HCT116 (cell line): ENCODE data around the gene RBX1. TPM values are rescaled to one million over a fixed set of nuclear protein-coding genes. Genes with fewer than 3 reads are reported as not detected.

Source experiments
- ATAC-seq: fragments of 200-7000 bp; cut with Tn5 transposase; 2 replicates; pipeline ENCODE4 v1.9.1; 2020; ENCODE audit warnings: mild to moderate bottlenecking, moderate library complexity
- BruUV-seq: library from RNA; stranded (reverse); fragments of 400-500 nt; replicated peaks from 2 replicates; lab custom pipeline; 2021; lab: Mats Ljungman, UMichigan
- CTCF ChIA-PET: fragments of 300-600 bp; sonication (Branson Sonifier 250); formaldehyde crosslinking; loops from one replicate; lab custom pipeline; 2021; ENCODE audit warnings: antibody characterized with exemption; lab: Charles Lee
- POLR2A ChIA-PET: fragments of 300-600, 350-600 bp; sonication (Branson Sonifier 250); formaldehyde crosslinking; loops from one replicate; lab custom pipeline; 2021; ENCODE audit warnings: antibody characterized with exemption; lab: Charles Lee
- RAD21 ChIA-PET, 2 experiments: fragments of 300-600 bp; sonication (Branson Sonifier 250); formaldehyde crosslinking; loops; one replicate each; lab custom pipeline; 2023; ENCODE audit warnings: low total read pairs in 2 of 2; ENCODE audit not compliant: uncharacterized antibody in 2 of 2, unreplicated experiment in 2 of 2, low non-redundant PET in 1 of 2; lab: Charles Lee
- DNase-seq: peaks from one replicate; pipeline ENCODE4 v3.0.0-alpha.2; 2010; ENCODE audit warnings: low read depth, low spot score
- H2AFZ ChIP-seq: fragments of 200-600 bp; shearing (Covaris generic), sonication (generic); 2 replicates; pipeline ENCODE4 v1.6.1; 2017; ENCODE audit warnings: low read depth, mixed run types, mixed read lengths, antibody characterized with exemption, low read length; ENCODE audit not compliant: poor library complexity, severe bottlenecking
- H3K27ac ChIP-seq: 2 replicates; pipeline ENCODE4 v1.5.1; 2012; ENCODE audit warnings: low read depth, low read length
- H3K27me3 ChIP-seq: fragments of 200-600 bp; sonication (generic); 2 replicates; pipeline ENCODE4 v1.6.1; 2016; ENCODE audit warnings: mixed run types, low read length, mixed read lengths; ENCODE audit not compliant: insufficient read depth
- H3K36me3 ChIP-seq, 2 experiments: fragments of 200-500 bp in 1 of 2; fragments of 200-600 bp in 1 of 2; sonication (Bioruptor generic) in 1 of 2; sonication (generic) in 1 of 2; 2 replicates each; pipeline versions ENCODE4 v1.5.1 to v1.6.1; 2014 to 2016; ENCODE audit warnings: low read length in 2 of 2, inconsistent platforms in 1 of 2, mixed read lengths in 1 of 2, mixed run types in 1 of 2; ENCODE audit not compliant: insufficient read depth in 2 of 2, control insufficient read depth in 1 of 2
- H3K4me1 ChIP-seq, 2 experiments: fragments of 200-600 bp in 1 of 2; sonication (generic) in 1 of 2; 2 replicates each; pipeline versions ENCODE4 v1.5.1 to v1.6.1; 2012 to 2017; ENCODE audit warnings: low read length in 2 of 2, inconsistent platforms in 1 of 2, mild to moderate bottlenecking in 1 of 2, mixed read lengths in 1 of 2, mixed run types in 1 of 2, moderate library complexity in 1 of 2; ENCODE audit not compliant: insufficient read depth in 2 of 2, control insufficient read depth in 1 of 2
- H3K4me2 ChIP-seq: fragments of 200-600 bp; sonication (generic); 2 replicates; pipeline ENCODE4 v1.6.1; 2017; ENCODE audit warnings: mixed run types, low read length, mixed read lengths
- H3K4me3 ChIP-seq, 2 experiments: fragments of 200-600 bp in 1 of 2; sonication (generic) in 1 of 2; replicated peaks in 1 of 2; 2 replicates each; pipeline ENCODE4 v1.5.1; 2011 to 2016; ENCODE audit warnings: low read length in 2 of 2, control low read depth in 1 of 2, low read depth in 1 of 2, mild to moderate bottlenecking in 1 of 2, mixed read lengths in 1 of 2, mixed run types in 1 of 2
- H3K79me2 ChIP-seq: fragments of 200-600 bp; sonication (generic); 2 replicates; pipeline ENCODE4 v1.6.1; 2017; ENCODE audit warnings: mild to moderate bottlenecking, mixed run types, low read length, moderate library complexity, mixed read lengths; ENCODE audit not compliant: insufficient read depth
- H3K9ac ChIP-seq: fragments of 200-600 bp; sonication (generic); 2 replicates; pipeline ENCODE4 v1.6.1; 2016; ENCODE audit warnings: low read length, mixed read lengths
- H3K9me2 ChIP-seq: fragments of 200-600 bp; sonication (generic), shearing (Covaris generic); 2 replicates; pipeline ENCODE4 v1.6.1; 2017; ENCODE audit warnings: mixed run types, mild to moderate bottlenecking, moderate library complexity; ENCODE audit not compliant: insufficient read depth
- H3K9me3 ChIP-seq, 2 experiments: fragments of 200-500 bp in 1 of 2; fragments of 200-600 bp in 1 of 2; sonication (Bioruptor generic) in 1 of 2; sonication (generic) in 1 of 2; 2 replicates each; pipeline ENCODE4 v1.6.1; 2014 to 2017; ENCODE audit warnings: low read length in 2 of 2, mixed read lengths in 2 of 2, inconsistent platforms in 1 of 2, low read depth in 1 of 2, mild to moderate bottlenecking in 1 of 2, mixed run types in 1 of 2, moderate library complexity in 1 of 2; ENCODE audit not compliant: control insufficient read depth in 1 of 2, insufficient read depth in 1 of 2
- H4K20me1 ChIP-seq: fragments of 200-600 bp; sonication (generic), shearing (Covaris generic); 2 replicates; pipeline ENCODE4 v1.6.1; 2017; ENCODE audit warnings: mixed run types, mild to moderate bottlenecking, moderate library complexity; ENCODE audit not compliant: insufficient read depth
- CEBPB ChIP-seq: IDR thresholded peaks from 2 replicates; pipeline ENCODE4 v1.6.1; 2012; ENCODE audit warnings: low read depth
- EZH2 ChIP-seq: fragments of 200-600 bp; sonication (generic); IDR thresholded peaks from 2 replicates; pipeline ENCODE4 v1.6.1; 2017; ENCODE audit warnings: antibody characterized with exemption, mixed run types
- FOSL1 ChIP-seq: IDR thresholded peaks from 2 replicates; pipeline ENCODE4 v1.6.1; 2012; ENCODE audit warnings: low read depth
- RAD21 ChIP-seq: IDR thresholded peaks from 2 replicates; pipeline ENCODE4 v1.6.1; 2012; ENCODE audit warnings: low read depth, mild to moderate bottlenecking
- SRF ChIP-seq: IDR thresholded peaks from 2 replicates; pipeline ENCODE4 v1.6.1; 2012; ENCODE audit warnings: low read depth
- YY1 ChIP-seq: IDR thresholded peaks from 2 replicates; pipeline ENCODE4 v1.6.1; 2011; ENCODE audit warnings: low read length, low read depth, moderate library complexity, mild to moderate bottlenecking; ENCODE audit not compliant: insufficient replicate concordance; ENCODE audit errors: extremely low read depth
- ZNF274 ChIP-seq: fragments of 200-500 bp; sonication (Bioruptor generic); IDR thresholded peaks from 2 replicates; pipeline ENCODE4 v1.6.1; 2014; ENCODE audit warnings: mild to moderate bottlenecking, low read depth, low read length, inconsistent platforms
- intact Hi-C: fragments of 100-400 bp; cut with micrococcal nuclease; formaldehyde crosslinking; loops from 2 replicates; pipeline ENCODE4 v1.10.0; 2022
- total RNA-seq: library from RNA; stranded (reverse); gene quantifications from one replicate; pipeline ENCODE4 v1.2.1, GENCODE V29; 2021; ENCODE audit not compliant: unreplicated experiment
- TF ChIP-seq, protein P1 (sequence below), 3 experiments: fragments of 200-600 bp in 1 of 3; sonication (generic) in 1 of 3; IDR thresholded peaks in 2 of 3; conservative IDR thresholded peaks in 1 of 3; 2 replicates each; pipeline ENCODE4 v1.5.1; 2012 to 2017; ENCODE audit warnings: low read depth in 2 of 3, low read length in 2 of 3, antibody characterized with exemption in 1 of 3, borderline replicate concordance in 1 of 3, control low read depth in 1 of 3, mild to moderate bottlenecking in 1 of 3, mixed read lengths in 1 of 3, mixed run types in 1 of 3, moderate library complexity in 1 of 3; ENCODE audit not compliant: insufficient read depth in 1 of 3
- TF ChIP-seq, protein P2 (sequence below): IDR thresholded peaks from 2 replicates; pipeline ENCODE4 v1.6.1; 2012
- TF ChIP-seq, protein P3 (sequence below): IDR thresholded peaks from 2 replicates; pipeline ENCODE4 v1.6.1; 2012; ENCODE audit warnings: low read depth

Gene RBX1
- total RNA-seq, 1 experiment from 2014 or later: 51.2 TPM

DNA sequence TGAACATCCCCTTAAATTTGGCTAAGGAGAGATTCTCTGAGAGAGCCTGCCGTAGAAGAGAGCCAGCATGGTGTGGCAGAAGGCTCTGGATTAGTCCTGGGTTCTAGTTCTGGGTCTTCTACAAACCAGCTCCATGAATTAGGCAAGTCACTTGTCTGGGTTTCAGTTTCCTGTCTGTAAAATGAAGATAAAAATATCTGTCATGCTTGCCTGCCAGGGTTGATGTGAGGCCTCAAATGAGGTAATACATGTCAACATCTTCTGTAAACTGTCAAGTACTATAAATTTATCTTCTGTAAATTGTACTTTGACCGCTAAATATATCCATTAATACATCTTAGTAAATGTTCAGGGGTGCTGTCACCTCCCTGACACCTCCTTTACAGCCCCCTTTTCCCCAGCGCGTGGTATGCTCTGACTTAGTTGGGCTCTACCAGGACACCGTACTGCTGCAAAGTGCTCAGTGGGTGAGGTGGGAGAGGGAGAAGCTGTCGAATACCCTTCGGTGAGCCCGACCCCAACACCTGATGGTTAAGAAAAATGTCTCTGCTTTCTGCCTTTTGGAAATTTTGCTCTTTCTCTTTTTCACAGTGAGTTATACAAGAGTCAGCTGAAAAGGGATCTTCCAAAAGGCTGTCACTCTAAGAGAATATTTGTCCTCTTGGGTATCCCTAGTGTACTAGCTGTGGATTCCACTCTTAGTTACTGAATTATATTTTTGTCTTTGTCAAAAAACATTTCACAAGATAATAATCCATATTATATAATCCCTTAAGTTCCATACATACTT lies 15.0 kb downstream of the RBX1 start:
- Histone ChIP-seq H3K36me3 (peaks cover 36 to 45% of the 10 kb centered on the region in 2 experiments), H3K9me2 (no peaks in the 10 kb centered on the region), H4K20me1 (no peaks in the 10 kb centered on the region), H3K9me3 (no peaks in the 10 kb centered on the region), H3K4me3 (no peak overlapping the region), H3K4me1 (no peaks in the 10 kb centered on the region), H2AFZ (no peak overlapping the region), H3K27me3 (no peaks in the 10 kb centered on the region), H3K79me2 (peaks cover 45% of the 10 kb centered on the region), H3K27ac (no peak overlapping the region), H3K9ac (no peak overlapping the region), H3K4me2 (no peak overlapping the region)
- ChIA-PET POLR2A (interaction anchor here (1.5 kb wide), 1 partner anchor 15 kb away, joined by 5 read pairs; the partner anchor contains the start of gene RBX1), RAD21 (no interaction called here), CTCF (no interaction called here)
- no peak for DNase-seq
- TF ChIP-seq, protein P1, sequence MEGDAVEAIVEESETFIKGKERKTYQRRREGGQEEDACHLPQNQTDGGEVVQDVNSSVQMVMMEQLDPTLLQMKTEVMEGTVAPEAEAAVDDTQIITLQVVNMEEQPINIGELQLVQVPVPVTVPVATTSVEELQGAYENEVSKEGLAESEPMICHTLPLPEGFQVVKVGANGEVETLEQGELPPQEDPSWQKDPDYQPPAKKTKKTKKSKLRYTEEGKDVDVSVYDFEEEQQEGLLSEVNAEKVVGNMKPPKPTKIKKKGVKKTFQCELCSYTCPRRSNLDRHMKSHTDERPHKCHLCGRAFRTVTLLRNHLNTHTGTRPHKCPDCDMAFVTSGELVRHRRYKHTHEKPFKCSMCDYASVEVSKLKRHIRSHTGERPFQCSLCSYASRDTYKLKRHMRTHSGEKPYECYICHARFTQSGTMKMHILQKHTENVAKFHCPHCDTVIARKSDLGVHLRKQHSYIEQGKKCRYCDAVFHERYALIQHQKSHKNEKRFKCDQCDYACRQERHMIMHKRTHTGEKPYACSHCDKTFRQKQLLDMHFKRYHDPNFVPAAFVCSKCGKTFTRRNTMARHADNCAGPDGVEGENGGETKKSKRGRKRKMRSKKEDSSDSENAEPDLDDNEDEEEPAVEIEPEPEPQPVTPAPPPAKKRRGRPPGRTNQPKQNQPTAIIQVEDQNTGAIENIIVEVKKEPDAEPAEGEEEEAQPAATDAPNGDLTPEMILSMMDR (IDR thresholded peaks at IDR 0.05 in 2 of 3, conservative IDR thresholded peaks at IDR 0.05 in 1 of 3; ENCODE audit: borderline replicate concordance in 1 of 3, insufficient read depth in 1 of 3, low read depth in 2 of 3, low read length in 2 of 3): no peak
- TF ChIP-seq, protein P2, sequence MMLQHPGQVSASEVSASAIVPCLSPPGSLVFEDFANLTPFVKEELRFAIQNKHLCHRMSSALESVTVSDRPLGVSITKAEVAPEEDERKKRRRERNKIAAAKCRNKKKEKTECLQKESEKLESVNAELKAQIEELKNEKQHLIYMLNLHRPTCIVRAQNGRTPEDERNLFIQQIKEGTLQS: no peak
- TF ChIP-seq, protein P3, sequence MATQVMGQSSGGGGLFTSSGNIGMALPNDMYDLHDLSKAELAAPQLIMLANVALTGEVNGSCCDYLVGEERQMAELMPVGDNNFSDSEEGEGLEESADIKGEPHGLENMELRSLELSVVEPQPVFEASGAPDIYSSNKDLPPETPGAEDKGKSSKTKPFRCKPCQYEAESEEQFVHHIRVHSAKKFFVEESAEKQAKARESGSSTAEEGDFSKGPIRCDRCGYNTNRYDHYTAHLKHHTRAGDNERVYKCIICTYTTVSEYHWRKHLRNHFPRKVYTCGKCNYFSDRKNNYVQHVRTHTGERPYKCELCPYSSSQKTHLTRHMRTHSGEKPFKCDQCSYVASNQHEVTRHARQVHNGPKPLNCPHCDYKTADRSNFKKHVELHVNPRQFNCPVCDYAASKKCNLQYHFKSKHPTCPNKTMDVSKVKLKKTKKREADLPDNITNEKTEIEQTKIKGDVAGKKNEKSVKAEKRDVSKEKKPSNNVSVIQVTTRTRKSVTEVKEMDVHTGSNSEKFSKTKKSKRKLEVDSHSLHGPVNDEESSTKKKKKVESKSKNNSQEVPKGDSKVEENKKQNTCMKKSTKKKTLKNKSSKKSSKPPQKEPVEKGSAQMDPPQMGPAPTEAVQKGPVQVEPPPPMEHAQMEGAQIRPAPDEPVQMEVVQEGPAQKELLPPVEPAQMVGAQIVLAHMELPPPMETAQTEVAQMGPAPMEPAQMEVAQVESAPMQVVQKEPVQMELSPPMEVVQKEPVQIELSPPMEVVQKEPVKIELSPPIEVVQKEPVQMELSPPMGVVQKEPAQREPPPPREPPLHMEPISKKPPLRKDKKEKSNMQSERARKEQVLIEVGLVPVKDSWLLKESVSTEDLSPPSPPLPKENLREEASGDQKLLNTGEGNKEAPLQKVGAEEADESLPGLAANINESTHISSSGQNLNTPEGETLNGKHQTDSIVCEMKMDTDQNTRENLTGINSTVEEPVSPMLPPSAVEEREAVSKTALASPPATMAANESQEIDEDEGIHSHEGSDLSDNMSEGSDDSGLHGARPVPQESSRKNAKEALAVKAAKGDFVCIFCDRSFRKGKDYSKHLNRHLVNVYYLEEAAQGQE: no peak
- TF ChIP-seq SRF: no peak
- no peak for TF ChIP-seq ZNF274
- TF ChIP-seq EZH2: no peak
- no peak for TF ChIP-seq FOSL1
- TF ChIP-seq RAD21: no peak
- TF ChIP-seq CEBPB: no peak
- no peak for TF ChIP-seq YY1
- no TSS peak for BruUV-seq
- intact Hi-C loops: no loop called here
- ATAC-seq: no peak
